Karpas-422 (cell line): ENCODE results near the gene TBC1D10A. TPM values are rescaled to one million over a fixed set of nuclear protein-coding genes. Genes with fewer than 3 reads are reported as not detected.

Source experiments
- total RNA-seq: library from RNA; depleted of rRNA; stranded (reverse); fragments of >200 nt; shearing (Covaris generic); gene quantifications from 2 replicates; pipeline ENCODE4 v1.2.3, GENCODE V29; 2014; ENCODE audit warnings: low replicate concordance; rRNA removed

Gene TBC1D10A
- total RNA-seq, 1 experiment from 2014 or later, result 7.6 TPM

Other genes starting within 250 kb of the TBC1D10A start
- not detected in 2 replicates for gene HORMAD2, start 246.5 kb downstream of the TBC1D10A start, total RNA-seq
- not detected in 2 replicates for gene LIF, start 80.2 kb downstream of the TBC1D10A start, total RNA-seq
- not detected in 2 replicates for gene OSM, start 60.1 kb downstream of the TBC1D10A start, total RNA-seq
- gene CASTOR1, start 37.4 kb downstream of the TBC1D10A start, total RNA-seq, result 3.2 and 8.4 TPM in 2 replicates
- 79.0 and 111 TPM in 2 replicates for gene SF3A1, start 30.0 kb upstream of the TBC1D10A start, total RNA-seq
- gene CCDC157, start 30.1 kb upstream of the TBC1D10A start, total RNA-seq, result 0.69 and 0.82 TPM in 2 replicates
- 4.0 and 16.9 TPM in 2 replicates for gene RNF215, start 60.5 kb upstream of the TBC1D10A start, total RNA-seq
- 8.4 and 11.6 TPM in 2 replicates for gene SEC14L2, start 70.1 kb upstream of the TBC1D10A start, total RNA-seq
- gene MTFP1, start 98.8 kb upstream of the TBC1D10A start, total RNA-seq, result 69.4 and 120 TPM in 2 replicates
- not detected in 2 replicates for gene SEC14L3, start 145.1 kb upstream of the TBC1D10A start, total RNA-seq
- not detected in 2 replicates for gene SEC14L4, start 178.8 kb upstream of the TBC1D10A start, total RNA-seq
- not detected in 2 replicates for gene SEC14L6, start 219.8 kb upstream of the TBC1D10A start, total RNA-seq
- gene GAL3ST1, start 247.7 kb upstream of the TBC1D10A start, total RNA-seq, result not detected in 2 replicates